HUES64 (cell line): ENCODE results near the gene CTSF. TPM values are rescaled to one million over a fixed set of nuclear protein-coding genes. Genes with fewer than 3 reads are reported as not detected.
"Not testable (repeated sequence)": the region's sequence is repeated elsewhere in the genome, so short reads cannot be mapped to it uniquely, and the experiment has no call there.

Source experiments
- H3K27ac ChIP-seq: 2 replicates; pipeline ENCODE4 v1.7.0; 2013; ENCODE audit warnings: low read depth, low read length, inconsistent platforms
- H3K27me3 ChIP-seq: 2 replicates; pipeline ENCODE4 v1.6.1; 2013; ENCODE audit warnings: mild to moderate bottlenecking, low read length; ENCODE audit not compliant: insufficient read depth
- H3K36me3 ChIP-seq: 2 replicates; pipeline ENCODE4 v1.6.1; 2013; ENCODE audit warnings: mild to moderate bottlenecking, low read length; ENCODE audit not compliant: insufficient read depth
- H3K4me1 ChIP-seq: 2 replicates; pipeline ENCODE4 v1.6.1; 2013; ENCODE audit warnings: mild to moderate bottlenecking, low read length, moderate library complexity; ENCODE audit not compliant: insufficient read depth
- H3K4me3 ChIP-seq: 2 replicates; pipeline ENCODE4 v1.5.1; 2013; ENCODE audit warnings: mild to moderate bottlenecking, low read length, moderate library complexity
- H3K9ac ChIP-seq: 2 replicates; pipeline ENCODE4 v1.6.1; 2013; ENCODE audit warnings: mild to moderate bottlenecking, low read depth, low read length
- H3K9me3 ChIP-seq: 2 replicates; pipeline ENCODE4 v1.6.1; 2013; ENCODE audit warnings: low read depth, low read length; ENCODE audit not compliant: insufficient read depth
- WGBS: fragments of 150-250, 120-280 bp; methylation state at CpG from one replicate; pipeline ENCODE4 v1.1.7; 2013; ENCODE audit warnings: missing lambda C conversion rate; 5-methylcytosine and 5-hydroxymethylcytosine counted together
- polyA plus RNA-seq, 2 experiments: library from polyadenylated mRNA; stranded (reverse); fragments of 50-300 nt; gene quantifications; one replicate each; pipeline ENCODE4 v1.2.3, GENCODE V29; 2013

The CTSF gene
- polyA plus RNA-seq (2013, experiment 1 of 2), result 5.7 TPM
- polyA plus RNA-seq (2013, experiment 2 of 2), result 7.9 TPM

DNA sequence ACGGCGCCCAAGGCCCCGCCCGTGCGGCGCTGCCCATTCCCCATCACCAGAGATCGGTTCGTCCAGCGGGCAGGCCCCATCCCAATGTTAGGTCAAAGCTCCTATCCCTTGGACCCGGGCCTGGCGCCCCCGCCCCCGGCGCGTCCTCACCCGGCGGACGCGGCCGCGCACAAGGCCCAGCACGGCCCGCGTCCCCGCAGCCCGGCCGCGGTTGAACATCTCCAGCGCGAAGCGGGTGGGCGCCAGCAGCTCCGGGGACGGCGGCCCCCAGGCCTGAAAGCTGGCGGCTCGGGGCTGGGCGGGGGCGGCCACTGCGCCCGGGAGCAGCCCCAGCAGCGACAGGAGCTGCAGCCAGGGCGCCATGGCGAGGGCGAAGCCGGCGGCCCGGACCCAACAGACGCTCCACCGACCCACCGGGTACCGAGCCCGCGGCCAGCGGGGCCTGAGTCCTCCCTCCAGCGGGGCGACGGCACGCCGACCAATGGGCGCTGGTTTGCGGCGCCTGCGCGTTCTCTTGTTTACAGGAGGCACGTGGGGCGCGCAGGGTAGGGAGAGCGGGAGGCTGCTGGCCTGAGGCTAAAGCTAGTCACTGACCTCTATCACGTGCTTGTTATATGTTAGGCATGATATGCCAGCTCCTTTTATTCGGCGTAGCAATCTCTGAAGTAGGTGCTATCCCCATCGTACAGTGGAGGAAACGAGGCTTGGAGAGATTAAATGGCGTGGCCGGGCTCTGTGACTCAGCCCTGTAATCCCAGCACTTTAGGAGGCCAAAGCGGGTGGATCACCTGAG, at the start of gene CTSF:
TSS of gene CTSF (minus strand) at position 483 of the 793 bp plus-strand sequence. CDS start at position 363, 120 bp downstream.
- H3K4me3 ChIP-seq, result peak within 1 kb of the TSS; percentile 39
- no peaks in the 10 kb centered on the region for H3K27me3 ChIP-seq
- WGBS, result 69% methylated on average over 77 of the region's 77 CpGs
- H3K4me1 ChIP-seq, result peaks cover 14% of the 10 kb centered on the region
- H3K9me3 ChIP-seq, result peaks cover 4% of the 10 kb centered on the region; the same call in 1 of the 2 replicates
- H3K27ac ChIP-seq, result peak within 1 kb of the TSS; percentile 99; the same call in 1 of the 2 replicates
- H3K36me3 ChIP-seq, result peaks cover under 1% of the 10 kb centered on the region; the same call in 1 of the 2 replicates
- peak within 1 kb of the TSS; percentile 37; the same call in 1 of the 2 replicates for H3K9ac ChIP-seq

DNA sequence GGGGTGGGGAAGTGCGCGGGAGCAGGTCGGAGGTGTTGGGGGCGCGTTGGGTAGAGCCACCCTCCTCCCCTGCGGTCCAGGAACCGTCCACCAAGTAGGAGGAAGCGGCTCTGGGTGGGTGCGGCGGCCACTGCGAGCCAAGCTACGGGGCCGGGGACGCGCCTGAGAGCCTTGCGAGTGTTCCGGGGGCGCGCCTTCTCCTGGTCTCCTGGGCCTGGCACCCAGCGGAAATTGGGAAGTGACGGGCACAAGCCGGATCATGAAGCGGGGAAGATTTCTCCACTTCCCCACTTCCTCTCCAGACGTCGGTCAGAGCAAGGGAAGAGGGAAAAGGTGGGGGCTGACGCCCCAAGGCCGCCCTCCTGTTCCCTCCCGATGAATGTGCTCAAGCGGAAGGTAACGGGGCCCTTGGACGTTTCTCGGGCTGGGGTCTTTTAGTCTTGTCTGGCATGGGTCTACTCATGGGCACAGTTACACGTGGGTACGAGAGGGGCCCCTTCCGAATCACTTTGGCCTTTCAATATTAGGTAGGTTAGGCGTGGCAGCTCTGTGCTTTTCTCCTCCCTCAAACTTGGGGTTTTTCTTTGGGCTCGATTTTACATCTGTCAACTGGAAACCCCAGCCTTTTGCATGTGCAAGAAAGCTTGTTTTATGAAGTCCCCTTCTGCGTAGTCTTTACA, 48.9 kb upstream of the CTSF start:
- peaks cover 32% of the 10 kb centered on the region for H3K4me1 ChIP-seq
- 1% methylated on average over 37 of the region's 38 CpGs for WGBS

DNA sequence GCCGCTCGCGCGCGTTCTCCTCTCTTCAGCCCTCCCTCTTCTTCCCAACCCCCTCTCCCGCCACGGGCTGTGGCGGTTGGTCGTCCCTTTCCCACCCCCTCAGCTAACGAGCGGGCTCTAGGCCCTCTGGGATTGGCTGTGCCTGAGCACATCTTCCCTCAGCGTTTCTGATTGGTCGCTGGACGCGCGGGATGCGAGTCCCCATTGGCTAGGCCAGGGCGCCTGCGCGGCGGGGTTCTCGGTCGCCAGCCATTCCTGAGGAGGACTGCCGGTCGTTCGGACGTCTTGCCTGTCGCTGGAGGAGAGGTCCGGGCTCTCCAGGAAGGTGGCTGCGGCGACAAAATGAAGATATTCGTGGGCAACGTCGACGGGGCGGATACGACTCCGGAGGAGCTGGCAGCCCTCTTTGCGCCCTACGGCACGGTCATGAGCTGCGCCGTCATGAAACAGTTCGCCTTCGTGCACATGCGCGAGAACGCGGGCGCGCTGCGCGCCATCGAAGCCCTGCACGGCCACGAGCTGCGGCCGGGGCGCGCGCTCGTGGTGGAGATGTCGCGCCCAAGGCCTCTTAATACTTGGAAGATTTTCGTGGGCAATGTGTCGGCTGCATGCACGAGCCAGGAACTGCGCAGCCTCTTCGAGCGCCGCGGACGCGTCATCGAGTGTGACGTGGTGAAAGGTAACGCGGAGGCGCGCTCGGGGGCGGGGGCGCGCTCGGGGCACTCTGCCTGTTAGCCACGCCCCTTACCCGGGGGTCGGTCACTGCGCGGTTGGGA, 48.2 kb upstream of the CTSF start, which contains the start of gene RBM14:
TSS of gene RBM14 (plus strand) at position 252 of the 776 bp plus-strand sequence. CDS start at position 343, 91 bp downstream.
- under 1% methylated on average over 90 of the region's 90 CpGs for WGBS
- peak within 1 kb of the TSS; percentile 94 for H3K27ac ChIP-seq
- no peaks in the 10 kb centered on the region for H3K27me3 ChIP-seq
- H3K4me1 ChIP-seq, result peaks cover 29% of the 10 kb centered on the region
- peak within 1 kb of the TSS; percentile 68 for H3K4me3 ChIP-seq
- H3K9me3 ChIP-seq, result no peaks in the 10 kb centered on the region
- peak within 1 kb of the TSS; percentile 89 for H3K9ac ChIP-seq
- H3K36me3 ChIP-seq, result peaks cover 34% of the 10 kb centered on the region

More for the DNA sequence above, 48.9 kb upstream of the CTSF start:
- H3K27me3 ChIP-seq, result no peaks in the 10 kb centered on the region
- peak overlapping the region; percentile 88 for H3K9ac ChIP-seq
- H3K27ac ChIP-seq, result peak overlapping the region; percentile 94
- no peaks in the 10 kb centered on the region for H3K9me3 ChIP-seq
- peak overlapping the region; percentile 68 for H3K4me3 ChIP-seq
- peaks cover 41% of the 10 kb centered on the region for H3K36me3 ChIP-seq

DNA sequence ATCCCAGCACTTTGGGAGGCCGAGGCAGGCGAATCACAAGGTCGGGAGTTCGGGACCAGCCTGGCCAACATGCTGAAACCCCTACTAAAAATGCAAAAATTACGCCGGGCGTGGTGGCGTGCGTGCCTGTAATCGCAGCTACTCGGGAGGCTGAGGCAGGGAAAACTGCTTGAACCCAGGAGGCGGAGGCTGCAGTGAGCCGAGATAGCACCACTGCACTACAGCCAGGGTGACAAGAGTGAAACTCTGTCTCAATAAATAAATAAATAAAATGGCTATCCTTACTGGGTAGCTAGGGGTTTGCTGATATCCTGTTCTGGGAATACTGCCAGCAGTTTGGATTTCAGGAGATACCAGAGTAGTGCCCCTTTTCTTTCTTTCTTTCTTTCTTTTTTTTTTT, 45.7 kb upstream of the CTSF start:
- Histone ChIP-seq H3K27me3 (no peaks in the 10 kb centered on the region), H3K4me1 (peaks cover 12% of the 10 kb centered on the region), H3K36me3 (peaks cover 17% of the 10 kb centered on the region), H3K27ac (no peak overlapping the region), H3K4me3 (no peak overlapping the region), H3K9ac (no peak overlapping the region), H3K9me3 (no peaks in the 10 kb centered on the region)
- WGBS, result 93% methylated on average over 12 of the region's 13 CpGs

DNA sequence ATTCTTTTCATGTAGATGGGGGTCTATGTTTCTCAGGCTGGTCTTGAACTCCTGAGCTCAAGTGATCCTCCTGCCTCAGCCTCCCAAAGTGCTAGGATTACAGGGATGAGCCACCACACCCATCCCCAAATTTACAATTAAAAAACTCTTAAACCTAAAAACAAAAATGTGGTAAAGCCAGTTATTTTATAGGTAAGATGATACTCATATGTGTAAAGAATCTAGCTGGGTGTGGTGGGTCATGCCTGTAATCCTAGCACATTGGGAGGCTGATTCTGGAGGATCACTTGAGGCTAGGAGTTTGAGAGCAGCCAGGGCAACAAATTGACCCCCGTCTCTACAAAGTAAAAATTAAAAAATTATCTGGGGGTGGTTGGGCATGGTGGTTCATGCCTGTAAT, 44.1 kb upstream of the CTSF start:
- Histone ChIP-seq H3K9ac (no peak overlapping the region), H3K27ac (no peak overlapping the region), H3K36me3 (peaks cover 2% of the 10 kb centered on the region; the same call in 1 of the 2 replicates), H3K9me3 (no peaks in the 10 kb centered on the region), H3K4me3 (no peak overlapping the region), H3K4me1 (no peaks in the 10 kb centered on the region), H3K27me3 (no peaks in the 10 kb centered on the region)
- 100% methylated on average over 1 of the region's 1 CpG for WGBS

DNA sequence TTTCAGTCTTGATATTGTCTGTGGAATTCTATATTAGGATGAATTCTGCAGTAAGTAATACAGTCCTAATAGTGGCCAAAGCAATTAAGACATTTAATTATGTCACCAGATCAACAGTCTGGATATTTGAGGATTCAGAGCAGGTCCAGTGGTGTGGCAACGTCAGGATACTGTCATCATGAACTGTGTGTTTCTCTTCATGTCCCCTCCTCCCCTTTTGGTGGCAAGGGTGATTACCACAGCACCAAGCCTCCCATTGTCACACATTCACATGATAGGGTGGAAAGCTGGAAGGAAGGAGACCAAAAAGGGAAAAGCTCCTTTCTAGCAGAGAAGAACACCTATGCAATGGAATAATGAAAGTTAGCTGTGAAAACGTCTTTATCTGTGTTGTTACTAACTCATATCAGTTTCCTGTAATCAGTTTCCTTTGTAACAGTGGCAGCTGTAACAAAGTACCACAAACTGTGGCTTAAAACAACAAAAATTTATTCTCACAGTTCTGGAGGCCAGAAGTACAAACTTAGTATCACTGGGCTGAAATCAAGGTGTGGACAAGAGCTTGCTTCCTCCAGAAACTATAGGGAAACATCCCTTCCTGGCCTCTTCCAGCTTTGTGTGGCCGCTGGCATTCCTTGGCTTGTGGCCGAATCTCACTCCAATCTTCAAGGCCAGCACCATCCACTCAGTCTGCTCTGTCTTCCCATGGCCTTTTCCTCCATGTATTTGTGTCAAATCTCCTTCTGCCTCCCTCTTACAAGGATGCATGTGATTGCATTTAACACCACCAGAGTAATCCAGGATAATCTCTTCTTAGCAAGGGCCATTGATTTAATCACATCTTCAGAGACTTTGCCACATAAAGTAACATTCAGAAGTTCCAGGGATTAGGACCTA, 41.6 kb upstream of the CTSF start:
- no peaks in the 10 kb centered on the region for H3K9me3 ChIP-seq
- no peak overlapping the region for H3K27ac ChIP-seq
- H3K9ac ChIP-seq, result no peak overlapping the region
- no peaks in the 10 kb centered on the region for H3K4me1 ChIP-seq
- H3K27me3 ChIP-seq, result no peaks in the 10 kb centered on the region
- 84% methylated on average over 4 of the region's 4 CpGs for WGBS
- peaks cover 11% of the 10 kb centered on the region for H3K36me3 ChIP-seq
- H3K4me3 ChIP-seq, result no peak overlapping the region

DNA sequence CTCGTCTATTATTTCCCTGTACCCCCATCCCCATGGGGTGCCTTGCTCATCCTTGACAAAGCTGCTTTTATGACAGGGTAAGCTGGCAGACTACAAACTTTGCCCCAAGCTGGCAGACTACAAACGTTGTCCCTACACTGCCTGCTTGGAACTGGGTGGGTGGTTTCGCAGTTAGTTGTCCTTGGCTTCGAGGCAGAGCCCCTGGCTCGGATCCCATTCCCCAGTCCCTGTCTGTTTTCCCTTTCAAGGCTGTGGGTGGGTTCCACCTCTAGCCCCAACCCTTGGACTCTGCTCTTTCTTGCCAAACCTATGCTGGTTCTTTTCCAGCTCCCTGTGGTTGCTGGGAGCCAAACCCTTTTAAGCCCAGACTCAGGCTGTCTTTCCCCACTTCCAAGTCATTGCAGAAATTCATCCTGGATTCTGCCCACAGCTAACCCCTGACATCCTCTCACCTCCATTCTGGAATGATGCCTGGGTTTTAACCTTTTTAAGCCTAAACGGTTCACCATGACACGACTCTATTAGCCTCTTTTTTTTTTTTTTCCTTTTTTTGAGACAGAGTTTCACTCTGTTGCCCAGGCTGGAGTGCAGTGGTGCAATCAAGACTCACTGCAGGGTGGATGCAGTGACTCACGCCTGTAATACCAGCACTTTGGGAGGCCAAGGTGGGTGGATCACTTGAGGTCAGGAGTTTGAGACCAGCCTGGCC, 38.9 kb upstream of the CTSF start:
- Histone ChIP-seq H3K4me3 (no peak overlapping the region), H3K9ac (no peak overlapping the region), H3K4me1 (no peaks in the 10 kb centered on the region), H3K27ac (no peak overlapping the region), H3K9me3 (no peaks in the 10 kb centered on the region), H3K36me3 (peaks cover 29% of the 10 kb centered on the region), H3K27me3 (no peaks in the 10 kb centered on the region)
- 93% methylated on average over 8 of the region's 8 CpGs for WGBS

DNA sequence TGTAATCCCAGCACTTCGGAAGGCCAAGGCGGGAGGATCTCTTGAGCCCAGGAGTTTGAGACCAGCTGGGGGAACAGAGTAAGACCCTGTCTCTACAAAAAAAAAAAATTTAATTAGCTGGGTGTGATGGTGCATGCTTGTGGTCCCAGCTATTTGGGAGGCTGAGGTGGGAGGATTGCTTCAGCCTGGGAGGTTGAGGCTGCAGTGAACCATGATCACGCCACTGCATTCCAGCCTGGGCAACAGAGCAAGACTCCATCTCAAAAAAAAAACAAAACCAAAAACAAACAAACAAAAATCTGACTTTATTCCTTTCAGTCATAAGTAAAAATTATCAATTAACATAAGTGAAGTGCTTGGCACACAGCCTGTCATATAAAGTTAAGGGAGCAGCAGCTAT, 38.2 kb upstream of the CTSF start:
- H3K9me3 ChIP-seq, H3K4me3 ChIP-seq, H3K27me3 ChIP-seq, H3K27ac ChIP-seq, H3K9ac ChIP-seq, H3K4me1 ChIP-seq: not testable (repeated sequence)
- peaks cover 33% of the 10 kb centered on the region for H3K36me3 ChIP-seq
- 94% methylated on average over 2 of the region's 3 CpGs for whole genome bisulfite sequencing

DNA sequence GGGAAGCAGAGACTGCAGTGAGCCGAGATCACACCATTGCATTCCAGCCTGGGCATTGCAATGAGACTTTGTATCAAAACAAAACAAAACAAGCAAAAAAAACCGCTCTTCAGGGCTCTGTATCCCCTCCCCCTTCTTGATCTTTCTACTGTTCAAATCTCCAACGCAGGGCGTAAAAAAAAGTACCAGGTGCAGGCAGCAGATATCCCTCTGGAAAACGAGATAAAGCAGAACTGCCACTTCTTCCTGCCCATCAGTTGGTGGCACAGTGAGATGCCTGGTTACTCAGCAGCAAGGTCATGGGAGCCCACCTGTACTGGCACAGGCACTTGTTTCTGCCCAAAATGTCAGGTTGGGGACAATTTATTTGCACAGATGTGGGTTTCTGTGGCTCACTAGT, 35.7 kb upstream of the CTSF start:
- Histone ChIP-seq H3K36me3 (peaks cover 49% of the 10 kb centered on the region), H3K9me3 (no peaks in the 10 kb centered on the region), H3K27ac (no peak overlapping the region), H3K4me3 (no peak overlapping the region), H3K9ac (no peak overlapping the region), H3K27me3 (no peaks in the 10 kb centered on the region), H3K4me1 (no peaks in the 10 kb centered on the region)
- 92% methylated on average over 5 of the region's 5 CpGs for WGBS

DNA sequence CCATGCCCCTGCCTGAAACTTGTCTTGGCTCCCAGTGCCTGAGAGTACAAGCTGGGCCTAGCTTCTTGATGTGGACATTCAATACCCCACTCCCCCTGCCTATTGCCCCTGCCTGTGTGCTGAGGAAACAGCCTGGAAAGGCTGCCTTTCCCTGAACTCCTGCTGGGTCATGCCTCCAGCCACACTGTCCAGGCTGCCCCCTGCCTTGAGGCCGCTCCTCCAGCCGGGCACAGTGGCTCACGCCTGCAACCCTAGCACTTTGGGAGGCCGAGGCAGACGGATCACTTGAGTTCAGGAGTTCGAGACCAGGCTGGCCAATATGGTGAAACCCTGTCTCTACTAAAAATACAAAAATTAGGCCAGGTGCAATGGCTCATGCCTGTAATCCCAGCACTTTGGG, 34.7 kb upstream of the CTSF start:
- Histone ChIP-seq H3K9ac (no peak overlapping the region), H3K27me3 (no peaks in the 10 kb centered on the region), H3K4me1 (no peaks in the 10 kb centered on the region), H3K9me3 (no peaks in the 10 kb centered on the region), H3K27ac (no peak overlapping the region), H3K36me3 (peaks cover 51% of the 10 kb centered on the region), H3K4me3 (no peak overlapping the region)
- WGBS, result 96% methylated on average over 6 of the region's 6 CpGs
